NT2/D1 (cell line): ENCODE data around the gene CDCP1.

Source experiments
- DNase-seq: peaks from one replicate; pipeline ENCODE4 v3.0.0-alpha.2; 2011; ENCODE audit warnings: low read depth, low spot score
- H3K27me3 ChIP-seq: 2 replicates; pipeline ENCODE4 v1.6.0; 2011; ENCODE audit warnings: mild to moderate bottlenecking; ENCODE audit not compliant: insufficient read length, insufficient read depth
- H3K36me3 ChIP-seq: 2 replicates; pipeline ENCODE4 v1.6.1; 2011; ENCODE audit warnings: mild to moderate bottlenecking, low read length, mixed read lengths; ENCODE audit not compliant: insufficient read depth, insufficient read length
- H3K4me1 ChIP-seq: 2 replicates; pipeline ENCODE4 v1.5.1; 2011; ENCODE audit not compliant: insufficient read depth, insufficient read length
- H3K4me3 ChIP-seq: 2 replicates; pipeline ENCODE4 v1.5.1; 2011; ENCODE audit warnings: low read depth; ENCODE audit not compliant: insufficient read length
- H3K9ac ChIP-seq: 2 replicates; pipeline ENCODE4 v1.6.0; 2011; ENCODE audit warnings: low read depth; ENCODE audit not compliant: insufficient read length
- H3K9me3 ChIP-seq: 2 replicates; pipeline ENCODE4 v1.5.1; 2011; ENCODE audit warnings: mild to moderate bottlenecking, low read length; ENCODE audit not compliant: insufficient read depth
- SUZ12 ChIP-seq: IDR thresholded peaks from 2 replicates; pipeline ENCODE4 v1.6.1; 2011; ENCODE audit not compliant: insufficient read length, insufficient read depth; ENCODE audit errors: extremely low read depth
- YY1 ChIP-seq: IDR thresholded peaks from 2 replicates; pipeline ENCODE4 v1.6.1; 2011; ENCODE audit not compliant: insufficient read length, insufficient read depth
- ZNF274 ChIP-seq: IDR thresholded peaks from 2 replicates; pipeline ENCODE4 v1.6.1; 2011; ENCODE audit warnings: mild to moderate bottlenecking, low read depth, low read length

The CDCP1 gene

DNA sequence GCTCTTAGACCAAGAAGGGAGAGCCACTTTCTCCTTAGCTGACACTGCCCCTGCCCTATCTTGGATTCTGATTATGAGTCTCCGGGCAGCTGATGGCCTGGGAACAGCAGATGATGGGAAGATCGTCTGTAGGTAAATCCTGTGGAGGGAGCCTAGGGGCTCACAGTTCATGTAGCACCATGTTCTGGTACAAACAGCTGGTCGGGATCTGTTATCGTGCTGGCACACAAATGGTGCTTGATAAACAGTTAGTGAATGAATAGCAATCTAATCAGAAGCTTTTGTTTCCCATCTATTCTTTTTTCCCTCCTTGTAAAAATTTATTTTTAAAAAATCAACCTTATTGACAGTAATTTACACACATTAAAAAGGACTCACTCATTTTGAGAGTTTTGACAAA is 26.8 kb downstream of the CDCP1 start:
- Histone ChIP-seq H3K36me3 (no peaks in the 10 kb centered on the region), H3K27me3 (no peaks in the 10 kb centered on the region), H3K4me1 (no peaks in the 10 kb centered on the region), H3K4me3 (no peak overlapping the region), H3K9me3 (no peaks in the 10 kb centered on the region), H3K9ac (no peak overlapping the region)
- DNase-seq = no peak
- TF ChIP-seq YY1 (no peak), ZNF274 (no peak), SUZ12 (no peak)

DNA sequence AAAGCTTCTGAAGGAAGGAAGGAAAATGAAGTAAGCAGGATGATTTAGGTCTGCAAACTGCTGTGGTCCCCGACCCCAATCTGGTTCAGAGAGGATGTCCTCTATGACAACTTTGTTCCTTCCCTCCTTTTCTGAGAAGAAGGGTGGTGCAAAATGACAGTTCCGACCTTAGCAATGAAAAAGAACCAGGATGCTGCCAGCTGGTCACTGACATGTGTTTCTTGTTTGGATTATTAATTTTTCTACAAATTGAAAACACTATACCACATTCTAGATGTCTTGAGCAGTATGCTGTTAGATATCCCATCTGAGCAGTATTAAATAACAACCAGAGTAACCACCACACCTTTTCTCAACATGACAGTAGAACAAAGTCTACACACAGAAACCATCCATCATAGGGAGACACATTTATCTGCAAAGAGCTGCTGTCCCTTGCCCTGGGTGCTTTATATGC is 27.5 kb downstream of the CDCP1 start:
- no peaks in the 10 kb centered on the region for H3K36me3 ChIP-seq
- no peaks in the 10 kb centered on the region for H3K9me3 ChIP-seq
- no peak overlapping the region for H3K9ac ChIP-seq
- no peaks in the 10 kb centered on the region for H3K4me1 ChIP-seq
- DNase-seq = no peak
- H3K27me3 ChIP-seq = no peaks in the 10 kb centered on the region
- TF ChIP-seq ZNF274 (no peak), SUZ12 (no peak), YY1 (no peak)
- H3K4me3 ChIP-seq = no peak overlapping the region

DNA sequence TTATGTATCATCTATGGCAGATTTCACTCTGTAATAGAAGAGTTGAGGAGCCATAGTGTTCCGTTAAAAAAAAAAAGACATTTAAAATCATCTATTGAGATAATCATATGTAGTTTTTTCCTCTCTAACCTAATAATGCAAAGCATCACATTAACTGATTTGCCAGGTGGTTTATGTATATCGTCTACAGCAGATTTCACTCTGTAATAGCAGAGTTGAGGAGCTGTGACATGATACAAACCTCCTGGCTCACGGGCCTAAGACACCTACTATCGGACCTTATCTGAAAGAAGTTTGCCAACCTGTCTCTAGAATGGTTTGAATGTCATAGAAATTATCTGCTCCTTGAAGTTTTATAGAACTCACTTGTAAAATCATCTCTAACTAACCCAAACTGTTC is 29.8 kb downstream of the CDCP1 start:
- TF ChIP-seq ZNF274 (no peak), YY1 (no peak)
- H3K9me3 ChIP-seq = no peaks in the 10 kb centered on the region
- no peak overlapping the region for H3K4me3 ChIP-seq
- no peaks in the 10 kb centered on the region for H3K27me3 ChIP-seq
- no peaks in the 10 kb centered on the region for H3K36me3 ChIP-seq
- H3K9ac ChIP-seq = no peak overlapping the region
- H3K4me1 ChIP-seq = no peaks in the 10 kb centered on the region
- DNase-seq = no peak

DNA sequence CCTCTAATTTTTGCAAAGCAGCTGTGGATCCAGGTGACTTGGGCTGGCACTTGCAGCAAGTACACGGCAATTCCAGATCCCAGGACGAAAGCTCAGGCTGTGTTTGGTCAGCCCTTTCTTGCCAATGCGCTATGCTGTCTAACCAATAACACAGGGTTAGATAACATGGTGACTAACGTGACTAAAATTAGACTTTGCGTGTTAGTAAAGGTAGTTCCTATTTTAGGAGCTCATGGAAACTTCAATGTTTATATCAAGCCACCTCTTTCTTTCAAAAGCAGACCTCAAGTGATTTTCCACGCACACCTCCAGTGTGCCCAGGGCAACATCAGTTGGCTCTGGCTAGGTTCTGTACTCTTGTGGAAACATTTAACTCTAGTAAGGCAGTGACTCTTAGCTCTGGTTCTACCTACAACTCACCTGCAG is 32.5 kb downstream of the CDCP1 start:
- H3K4me1 ChIP-seq = no peaks in the 10 kb centered on the region
- no peak overlapping the region for H3K9ac ChIP-seq
- no peak for DNase-seq
- TF ChIP-seq YY1 = no peak
- TF ChIP-seq ZNF274 = no peak
- TF ChIP-seq SUZ12 = no peak
- no peaks in the 10 kb centered on the region for H3K9me3 ChIP-seq
- H3K4me3 ChIP-seq = no peak overlapping the region
- no peaks in the 10 kb centered on the region for H3K27me3 ChIP-seq
- H3K36me3 ChIP-seq = peaks cover 6% of the 10 kb centered on the region

DNA sequence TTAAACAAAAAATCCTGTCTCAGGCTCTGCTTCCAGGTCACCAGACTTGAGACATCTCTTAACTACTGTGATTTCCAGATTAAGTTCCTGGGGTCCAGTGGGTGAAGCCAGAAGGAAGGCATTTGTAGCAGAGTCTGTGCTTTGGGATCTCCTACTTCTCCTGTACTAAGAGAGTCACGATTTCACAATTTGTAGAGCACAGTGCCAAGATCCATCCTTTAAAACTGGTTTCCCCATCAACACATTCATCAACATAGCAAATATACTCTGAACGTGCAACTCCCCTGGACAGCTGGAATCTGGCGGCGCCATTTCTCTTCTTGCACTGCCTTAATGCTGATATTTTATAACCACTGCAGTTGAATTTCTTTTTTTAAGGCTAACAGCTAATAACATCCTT is 33.2 kb downstream of the CDCP1 start:
- Histone ChIP-seq H3K9me3 (no peaks in the 10 kb centered on the region), H3K9ac (no peak overlapping the region), H3K4me3 (no peak overlapping the region), H3K4me1 (no peaks in the 10 kb centered on the region), H3K27me3 (no peaks in the 10 kb centered on the region), H3K36me3 (peaks cover 6% of the 10 kb centered on the region)
- DNase-seq = no peak
- no peak for TF ChIP-seq YY1
- no peak for TF ChIP-seq ZNF274
- TF ChIP-seq SUZ12 = no peak

DNA sequence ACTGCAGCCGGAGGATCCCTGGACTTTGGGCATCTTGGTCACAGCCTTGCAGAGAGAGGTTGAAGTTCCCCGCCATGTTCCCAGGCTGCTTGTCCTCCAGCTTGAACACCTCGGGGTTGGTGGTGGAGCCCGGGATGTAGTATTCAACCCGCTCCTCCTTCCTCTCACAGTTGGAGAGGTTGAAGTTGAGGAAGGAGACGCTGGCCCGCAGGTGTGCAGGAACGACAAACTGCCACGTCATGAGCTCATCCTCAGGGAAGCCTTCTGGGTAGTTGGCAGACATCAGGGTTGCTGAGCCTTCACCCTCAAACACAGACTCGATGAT is 35.7 kb downstream of the CDCP1 start:
- Histone ChIP-seq H3K9ac (no peak overlapping the region), H3K4me3 (no peak overlapping the region), H3K27me3 (no peaks in the 10 kb centered on the region), H3K4me1 (peaks cover 2% of the 10 kb centered on the region), H3K9me3 (no peaks in the 10 kb centered on the region), H3K36me3 (peaks cover 6% of the 10 kb centered on the region)
- no peak for DNase-seq
- TF ChIP-seq SUZ12 (no peak), YY1 (no peak), ZNF274 (no peak)

DNA sequence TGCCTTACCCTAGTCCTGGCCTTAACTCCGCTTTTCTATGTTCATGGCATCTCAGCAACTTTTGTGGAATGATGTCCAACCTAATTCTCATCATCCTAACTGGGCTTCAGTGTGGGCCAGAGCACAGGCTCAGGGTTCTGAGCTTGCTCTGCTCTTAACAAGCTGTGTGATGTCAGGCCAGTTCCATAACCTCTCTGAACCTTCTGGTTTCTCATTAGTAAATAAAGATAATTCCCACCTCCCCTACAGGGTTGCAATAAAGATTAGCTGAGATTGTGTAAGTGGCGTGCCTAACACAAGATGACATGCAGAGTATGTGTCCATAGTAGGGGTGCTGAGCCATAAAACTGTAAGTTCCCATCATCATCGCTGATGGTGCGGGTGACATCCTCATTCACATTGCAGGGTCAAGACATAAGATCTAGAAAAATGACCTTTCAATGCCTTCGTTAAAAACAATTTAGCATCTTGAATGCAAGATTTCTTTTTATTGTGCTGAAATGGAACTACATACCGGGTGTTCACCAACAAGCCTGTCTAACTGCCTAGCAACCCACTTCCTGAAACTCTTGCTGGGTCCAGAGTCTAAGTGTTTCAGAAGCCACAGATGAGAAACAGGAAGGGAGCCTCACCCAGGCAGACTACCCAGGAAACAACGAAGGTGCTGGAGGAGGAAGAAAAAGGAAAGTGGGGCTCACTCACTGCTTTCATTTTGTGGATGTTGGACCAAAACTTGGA is 36.2 kb downstream of the CDCP1 start:
- Histone ChIP-seq H3K36me3 (peaks cover 6% of the 10 kb centered on the region), H3K27me3 (no peaks in the 10 kb centered on the region), H3K9me3 (no peaks in the 10 kb centered on the region), H3K9ac (no peak overlapping the region), H3K4me1 (peaks cover 2% of the 10 kb centered on the region), H3K4me3 (no peak overlapping the region)
- DNase-seq = no peak
- TF ChIP-seq ZNF274 (no peak), YY1 (no peak), SUZ12 (no peak)

DNA sequence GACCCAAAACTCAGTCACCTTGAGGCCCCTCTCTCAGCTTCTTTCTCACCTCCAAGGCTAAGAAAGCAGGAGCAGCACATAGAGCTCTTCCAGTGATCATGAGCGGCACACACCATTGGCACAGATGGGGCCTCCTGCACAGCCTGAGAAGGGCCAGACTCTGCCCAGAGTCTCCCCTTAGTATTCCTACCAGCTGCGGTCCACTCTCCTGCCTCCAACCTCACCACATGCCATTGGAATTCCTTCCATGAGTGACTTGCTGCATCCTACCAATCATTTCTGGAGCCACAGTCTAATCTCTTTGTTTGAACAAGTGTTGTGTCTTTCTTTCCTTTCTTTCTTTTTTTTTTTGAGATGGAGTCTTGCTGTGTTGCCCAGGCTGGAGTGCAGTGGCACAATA is 39.3 kb downstream of the CDCP1 start:
- H3K27me3 ChIP-seq = no peaks in the 10 kb centered on the region
- H3K9me3 ChIP-seq = no peaks in the 10 kb centered on the region
- no peak for DNase-seq
- H3K4me3 ChIP-seq = no peak overlapping the region
- TF ChIP-seq ZNF274 (no peak), YY1 (no peak), SUZ12 (no peak)
- H3K36me3 ChIP-seq = peaks cover 6% of the 10 kb centered on the region
- H3K9ac ChIP-seq = no peak overlapping the region
- H3K4me1 ChIP-seq = peaks cover 2% of the 10 kb centered on the region
